HepG2 (cell line): Measurements from ENCODE around the gene CAND2. TPM values are rescaled to one million over a fixed set of nuclear protein-coding genes. Genes with fewer than 3 reads are reported as not detected.
A peak's percentile ranks its signal among the peaks of the same experiment; 100 is the strongest.

Experiments
- ATAC-seq: fragments of 200-7000 bp; cut with Tn5 transposase; 3 replicates; pipeline ENCODE4 v1.9.1; 2020; ENCODE audit warnings: mild to moderate bottlenecking, moderate library complexity
- BruUV-seq: library from RNA; stranded (reverse); fragments of 400-500 nt; replicated peaks from 2 replicates; lab custom pipeline; 2021; lab: Mats Ljungman, UMichigan
- CTCF ChIA-PET: fragments of 300-600 bp; formaldehyde crosslinking; extraction: SDS; loops from one replicate; lab custom pipeline; 2021; ENCODE audit warnings: low total read pairs, inconsistent platforms, low intra/inter-chr PET ratio; lab: Yijun Ruan, JAX
- POLR2A ChIA-PET: fragments of 350-600 bp; sonication (Branson Sonifier 250); formaldehyde crosslinking; loops from one replicate; lab custom pipeline; 2020; ENCODE audit warnings: antibody characterized with exemption, inconsistent platforms; lab: Yijun Ruan, JAX
- DNase-seq: peaks from one replicate; pipeline ENCODE4 v3.0.0-alpha.2; 2015; ENCODE audit warnings: low spot score
- FAIRE-seq: peaks from 3 replicates; lab custom pipeline; 2011; peaks lifted over from hg19 to GRCh38; lab: Jason Lieb, UNC
- H2AFZ ChIP-seq: one replicate; pipeline ENCODE4 v1.6.1; 2011; ENCODE audit warnings: low read length, inconsistent platforms
- H3K27ac ChIP-seq: fragments of 300-600 bp; 3 replicates; pipeline ENCODE4 v1.8.0; 2011; ENCODE audit warnings: mixed run types, mild to moderate bottlenecking, mixed read lengths, low read length, inconsistent platforms; ENCODE audit not compliant: insufficient read depth; ENCODE audit errors: extremely low read length
- H3K27me3 ChIP-seq, 2 experiments: fragments of 200-600 bp in 1 of 2; 2 replicates in 1 of 2; 3 replicates in 1 of 2; pipeline versions ENCODE4 v1.6.0 to v1.8.0; 2011; ENCODE audit warnings: low read length in 2 of 2, mild to moderate bottlenecking in 2 of 2, moderate library complexity in 2 of 2, inconsistent platforms in 1 of 2; ENCODE audit not compliant: insufficient read depth in 2 of 2, control insufficient read depth in 1 of 2
- H3K36me3 ChIP-seq, 2 experiments: fragments of 200-600 bp in 1 of 2; replicated peaks in 1 of 2; 2 replicates in 1 of 2; 3 replicates in 1 of 2; pipeline versions ENCODE4 v1.5.1 to v1.8.0; 2011; ENCODE audit warnings: low read length in 2 of 2, inconsistent platforms in 1 of 2; ENCODE audit not compliant: insufficient read depth in 2 of 2, control insufficient read depth in 1 of 2
- H3K4me1 ChIP-seq: 2 replicates; pipeline ENCODE4 v1.5.1; 2012; ENCODE audit warnings: low read length, inconsistent platforms; ENCODE audit not compliant: insufficient read depth
- H3K4me2 ChIP-seq: 2 replicates; pipeline ENCODE4 v1.6.0; 2011; ENCODE audit warnings: low read depth, low read length, inconsistent platforms
- H3K4me3 ChIP-seq, 3 experiments: fragments of 200-600 bp in 1 of 3; sonication (generic), shearing (Covaris generic) in 1 of 3; replicated peaks in 1 of 3; 2 replicates each; pipeline ENCODE4 v1.5.1; 2011 to 2016; ENCODE audit warnings: low read length in 3 of 3, inconsistent platforms in 2 of 3, low read depth in 2 of 3, mild to moderate bottlenecking in 2 of 3, control low read depth in 1 of 3, mixed read lengths in 1 of 3; ENCODE audit not compliant: insufficient read depth in 1 of 3
- H3K79me2 ChIP-seq: one replicate; pipeline ENCODE4 v1.6.1; 2011; ENCODE audit warnings: low read length, inconsistent platforms; ENCODE audit not compliant: insufficient read depth
- H3K9ac ChIP-seq: 2 replicates; pipeline ENCODE4 v1.6.0; 2011; ENCODE audit warnings: mild to moderate bottlenecking, low read depth, low read length, inconsistent platforms; ENCODE audit not compliant: insufficient read depth
- H3K9me3 ChIP-seq: 2 replicates; pipeline ENCODE4 v1.5.1; 2012; ENCODE audit warnings: mild to moderate bottlenecking, low read length
- H4K20me1 ChIP-seq: 2 replicates; pipeline ENCODE4 v1.6.0; 2011; ENCODE audit warnings: inconsistent platforms, mild to moderate bottlenecking, low read length, moderate library complexity; ENCODE audit not compliant: insufficient read depth
- CENPT ChIP-seq: sonication (generic); formaldehyde crosslinking; IDR thresholded peaks from 2 replicates; pipeline ENCODE4 v1.8.0; 2022; ENCODE audit warnings: low read depth, mild to moderate bottlenecking, moderate library complexity, missing genetic modification reagents
- HOXA7 ChIP-seq: sonication (generic); formaldehyde crosslinking; IDR thresholded peaks from 2 replicates; pipeline ENCODE4 v1.8.1; 2022; ENCODE audit warnings: mild to moderate bottlenecking, missing genetic modification reagents, moderate library complexity
- MED8 ChIP-seq: sonication (generic); formaldehyde crosslinking; IDR thresholded peaks from 2 replicates; pipeline ENCODE4 v1.8.1; 2023; ENCODE audit warnings: mild to moderate bottlenecking, missing genetic modification reagents; ENCODE audit not compliant: insufficient replicate concordance
- POLR2A ChIP-seq, 2 experiments: IDR thresholded peaks; 2 replicates each; pipeline ENCODE4 v1.6.1; 2011; ENCODE audit warnings: low read depth in 2 of 2, low read length in 2 of 2, mild to moderate bottlenecking in 1 of 2, moderate library complexity in 1 of 2; ENCODE audit not compliant: insufficient read depth in 1 of 2
- POLR2G ChIP-seq: fragments of 200-400 bp; formaldehyde crosslinking; IDR thresholded peaks from 2 replicates; pipeline ENCODE4 v1.6.1; 2018; ENCODE audit warnings: mild to moderate bottlenecking, low read depth, low read length, moderate library complexity
- TRIM22 ChIP-seq: fragments of 450-650 bp; IDR thresholded peaks from 2 replicates; pipeline ENCODE4 v1.6.1; 2017
- ZSCAN25 ChIP-seq: sonication (generic); formaldehyde crosslinking; IDR thresholded peaks from 2 replicates; pipeline ENCODE4 v1.8.0; 2022; ENCODE audit warnings: mild to moderate bottlenecking, missing genetic modification reagents
- WGBS: methylation state at CpG from one replicate; pipeline ENCODE4 v1.1.6; 2017; ENCODE audit warnings: low lambda C conversion rate; 5-methylcytosine and 5-hydroxymethylcytosine counted together
- in situ Hi-C: cut with HindIII; loops from 2 replicates; pipeline ENCODE4 v1.10.0; 2017; ENCODE audit warnings: low pct_unique_long_range_greater_than_20kb; ENCODE audit not compliant: extremely low pct_ligation_motif_present
- intact Hi-C: fragments of 100-400 bp; cut with micrococcal nuclease; formaldehyde crosslinking; loops from one replicate; pipeline ENCODE4 v1.10.0; 2022; ENCODE audit not compliant: unreplicated experiment
- polyA plus RNA-seq, 8 experiments: library from polyadenylated mRNA; depleted of rRNA in 3 of 8; stranded (reverse) in 7 of 8; unstranded in 1 of 8; fragments of >200 nt; fragmentation: Illumina TruSeq in 4 of 8; extraction: Trizol in 4 of 8; gene quantifications; 2 replicates each; pipeline versions ENCODE4 v1.2.1 to v1.2.3, GENCODE V29; 2011 to 2016; ENCODE audit warnings: low read depth in 4 of 8, missing spikeins in 1 of 8, mixed read lengths in 1 of 8; ENCODE audit not compliant: insufficient read depth in 1 of 8
- total RNA-seq, 5 experiments: library from RNA; depleted of rRNA; stranded (reverse); fragments of >200 nt; fragmentation: Illumina TruSeq; extraction: Trizol; gene quantifications; 2 replicates each; pipeline ENCODE4 v1.2.3, GENCODE V29; 2016; ENCODE audit warnings: low read depth in 1 of 5

The CAND2 gene
- total and polyA plus RNA-seq, 2 of the 13 experiments (the other 11 are each of a cell fraction or from before 2014, with no cell fraction given) = 0.01 TPM; not detected in 1

DNA sequence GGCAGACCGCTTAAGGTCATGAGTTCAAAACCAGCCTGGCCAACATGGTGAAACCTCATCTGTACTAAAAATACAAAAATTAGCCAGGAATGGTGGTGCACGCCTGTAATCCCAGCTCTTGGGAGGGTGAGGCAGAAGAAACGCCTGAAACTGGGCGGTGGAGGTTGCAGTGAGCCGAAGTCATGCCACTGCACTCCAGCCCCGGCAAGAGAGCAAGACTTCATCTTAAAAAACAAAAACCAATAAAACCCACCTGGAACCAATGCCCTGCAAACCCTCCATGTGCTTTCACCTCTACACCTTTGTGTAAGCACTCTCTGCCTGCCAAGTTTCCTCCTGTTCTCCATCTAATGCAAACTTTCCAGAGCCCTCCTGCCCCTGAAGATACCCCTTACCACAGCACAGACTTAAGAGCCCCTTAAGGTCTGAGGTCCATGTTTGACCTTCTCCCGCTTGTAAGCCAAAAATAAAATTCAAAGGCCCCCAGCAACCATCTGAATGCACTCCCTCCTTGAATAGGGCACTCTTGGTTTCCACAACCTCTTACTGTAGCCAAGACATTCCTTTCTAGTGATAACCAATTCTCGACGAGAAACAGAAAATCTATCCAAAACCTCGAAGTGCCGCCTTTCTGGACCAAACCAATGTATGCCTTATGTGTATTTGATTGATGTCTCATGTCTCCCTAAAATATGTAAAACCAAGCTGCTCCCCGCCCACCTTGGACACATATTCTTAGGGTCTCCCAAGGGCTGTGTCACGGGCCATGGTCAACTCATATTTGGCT lies 41.9 kb downstream of the CAND2 start:
- BruUV-seq = no TSS peak
- H3K9me3 ChIP-seq = no peaks in the 10 kb centered on the region
- peak overlapping the region; percentile 98 for H3K4me2 ChIP-seq
- peaks cover 46% of the 10 kb centered on the region for H4K20me1 ChIP-seq
- H3K27ac ChIP-seq = no peak overlapping the region
- WGBS = 95% methylated on average over 13 of the region's 13 CpGs
- peaks cover 51% of the 10 kb centered on the region for H3K4me1 ChIP-seq
- no peak overlapping the region for H2AFZ ChIP-seq
- H3K4me3 ChIP-seq = no peak overlapping the region; a peak in 2 of 6 replicates
- ChIA-PET POLR2A (interaction anchor here (1.1 kb wide), 1 partner anchor 28 kb away, joined by 5 read pairs; no protein-coding TSS in a partner anchor), CTCF (no interaction called here)
- DNase-seq (no peak), ATAC-seq (no peak), FAIRE-seq (no peak)
- in situ Hi-C loops (no loop called here), intact Hi-C loops (no loop called here)
- H3K36me3 ChIP-seq = peaks cover 26 to 69% of the 10 kb centered on the region in 2 experiments
- TF ChIP-seq MED8 (CRISPR knock-in tag) = no peak
- TF ChIP-seq POLR2A (IDR thresholded peaks at IDR 0.05; ENCODE audit: insufficient read depth in 1 of 2, low read depth in 2 of 2, low read length in 2 of 2) = peak in 1 of 2 experiments; percentile 25; a peak in 1 of 4 replicates
- TF ChIP-seq HOXA7 (CRISPR knock-in tag) = no peak
- no peak for TF ChIP-seq CENPT (CRISPR knock-in tag)
- no peak for TF ChIP-seq TRIM22
- TF ChIP-seq POLR2G = 0 out of 2 replicates have a peak, but pooled peaks have one; percentile 20
- no peak for TF ChIP-seq ZSCAN25 (CRISPR knock-in tag)
- H3K9ac ChIP-seq = no peak overlapping the region; the same call in 1 of the 2 replicates
- H3K27me3 ChIP-seq = no peaks in the 10 kb centered on the region; a peak in 1 of 5 replicates
- H3K79me2 ChIP-seq = peaks cover 41% of the 10 kb centered on the region
